ENCODE data around the gene SPINDOC.
"Not testable (repeated sequence)": the region's sequence is repeated elsewhere in the genome, so short reads cannot be mapped to it uniquely, and the experiment has no call there.

Gene SPINDOC

GRCh38 chr11:63791495-63792167 is 21.6 kb upstream of the SPINDOC start:
- DNase-seq = no peak

DNA sequence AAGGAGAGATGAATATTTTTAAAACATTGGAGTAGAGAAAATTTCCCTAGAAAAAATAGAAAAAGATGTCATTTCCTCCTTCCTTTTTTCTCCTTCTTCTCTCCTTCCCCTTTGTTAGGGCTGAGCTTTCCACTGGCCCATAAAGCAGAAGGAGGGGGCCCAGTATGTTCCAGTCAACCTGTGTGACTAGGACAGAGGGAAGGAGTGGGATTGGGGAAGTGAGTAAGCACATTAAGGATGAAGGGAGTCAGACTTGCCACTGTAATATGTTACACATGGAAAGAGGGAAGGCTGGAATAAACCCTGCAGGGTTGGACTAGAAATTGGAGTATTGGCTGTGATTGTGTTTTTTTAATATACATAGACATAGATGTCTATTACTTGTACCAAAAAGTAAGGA is 20.1 kb upstream of the SPINDOC start:
- no peak for DNase-seq

DNA sequence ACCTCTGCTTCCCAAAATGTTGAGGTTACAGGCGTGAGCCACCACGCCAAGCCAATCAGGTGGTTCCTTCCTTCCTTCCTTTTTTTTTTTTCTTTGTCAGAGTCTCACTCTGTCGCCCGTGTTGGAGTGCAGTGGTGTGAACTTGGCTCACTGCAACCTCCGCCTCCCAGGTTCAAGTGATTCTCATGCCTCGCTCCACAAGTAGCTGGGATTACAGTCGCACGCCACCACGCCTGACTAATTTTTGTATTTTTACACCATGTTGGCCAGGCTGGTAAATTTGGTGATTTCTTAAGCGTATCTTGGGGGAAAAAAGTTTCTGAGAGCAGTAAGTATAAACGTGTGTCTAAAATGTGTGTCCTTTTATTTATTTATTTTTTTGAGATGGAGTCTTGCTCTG is 18.2 kb upstream of the SPINDOC start:
- DNase-seq = no peak

GRCh38 chr11:63800921-63801320 is 12.3 kb upstream of the SPINDOC start:
- no peak for DNase-seq

DNA sequence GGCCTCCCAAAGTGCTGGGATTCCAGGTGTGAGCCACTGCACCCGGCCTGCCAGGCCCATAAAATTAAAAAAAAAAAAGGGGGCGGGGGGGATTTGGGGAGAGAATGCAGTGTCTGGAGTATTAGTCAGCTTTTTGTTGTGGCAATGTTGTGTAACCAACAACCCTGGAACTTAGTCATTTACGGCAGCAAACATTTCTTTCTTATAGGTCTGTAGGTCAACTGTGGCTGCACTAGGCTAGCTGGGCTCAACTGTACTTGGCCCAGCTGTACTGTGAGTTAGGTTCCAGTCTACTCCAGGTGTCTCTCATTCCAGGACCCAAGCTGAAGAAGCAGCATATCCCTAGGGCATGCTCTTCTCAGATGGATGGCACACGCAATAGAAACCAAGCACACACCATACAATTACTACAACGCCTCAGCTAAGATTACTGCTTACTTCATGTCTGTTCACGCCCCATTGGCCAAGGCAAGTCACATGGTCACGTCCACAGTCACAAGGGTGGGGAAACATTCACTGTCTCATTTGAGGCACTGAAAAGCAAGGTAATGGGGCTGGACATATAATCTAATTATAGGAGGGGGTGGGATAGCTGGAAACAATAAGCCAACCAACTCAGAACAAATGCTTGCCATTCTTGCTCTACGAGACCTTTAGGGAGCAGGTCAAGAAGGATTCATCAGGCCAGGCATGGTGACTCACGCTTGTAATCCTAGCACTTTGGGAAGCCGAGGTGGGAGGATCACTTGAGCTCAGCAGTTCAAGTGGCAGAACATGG is 10.4 kb upstream of the SPINDOC start:
- DNase-seq = no peak

- DNase-seq = no peak
Measured at GRCh38 chr11:63804259-63804658, 9.0 kb upstream of the SPINDOC start.

DNA sequence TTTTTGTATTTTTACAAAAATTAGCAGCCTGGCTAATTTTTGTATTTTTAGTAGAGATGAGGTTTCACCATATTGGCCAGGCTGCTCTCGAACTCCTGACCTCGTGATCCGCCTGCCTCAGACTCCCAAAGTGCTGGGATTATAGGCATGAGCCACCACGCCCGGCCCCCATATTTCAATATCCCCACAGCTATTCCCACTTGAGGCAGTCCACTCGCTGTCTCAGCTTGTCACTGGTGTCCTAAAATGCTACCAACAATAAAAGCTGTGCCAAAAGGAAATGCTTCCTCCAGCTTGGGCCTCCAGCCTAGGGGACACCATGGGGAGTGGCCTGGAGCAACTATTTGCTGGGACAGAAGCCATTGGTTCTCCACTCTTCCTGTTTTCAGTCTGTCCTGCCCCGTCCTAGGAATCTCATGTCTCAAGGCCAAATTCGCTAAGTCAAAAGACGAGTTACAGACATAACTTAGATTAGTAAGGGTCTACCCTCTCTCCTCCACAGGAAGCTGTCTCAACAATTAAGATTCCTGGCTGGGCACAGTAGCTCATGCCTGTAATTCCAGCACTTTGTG is 7.3 kb upstream of the SPINDOC start:
- no peak for DNase-seq

GRCh38 chr11:63810383-63810782 is 2.9 kb upstream of the SPINDOC start:
- not testable (repeated sequence) for DNase-seq

DNA sequence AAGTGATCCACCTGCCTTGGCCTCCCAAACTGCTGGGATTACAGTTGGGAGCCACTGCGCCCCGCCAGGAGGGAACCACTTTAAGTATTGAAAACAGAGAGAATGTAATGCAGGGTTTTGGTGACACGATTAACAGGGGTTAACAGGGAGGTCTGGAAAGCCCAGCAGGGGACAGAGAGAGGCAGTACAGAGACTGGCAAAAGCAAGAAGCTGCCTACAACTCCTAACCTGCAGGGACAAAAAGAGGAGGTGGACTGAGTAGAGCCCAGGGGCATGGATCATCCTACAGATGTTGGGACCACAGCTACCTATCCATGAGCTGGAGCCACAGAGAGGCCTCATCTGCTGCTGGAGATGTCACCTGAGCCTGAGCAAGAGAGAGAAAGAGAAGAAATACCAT is 1.7 kb upstream of the SPINDOC start:
- DNase-seq = no peak

DNA sequence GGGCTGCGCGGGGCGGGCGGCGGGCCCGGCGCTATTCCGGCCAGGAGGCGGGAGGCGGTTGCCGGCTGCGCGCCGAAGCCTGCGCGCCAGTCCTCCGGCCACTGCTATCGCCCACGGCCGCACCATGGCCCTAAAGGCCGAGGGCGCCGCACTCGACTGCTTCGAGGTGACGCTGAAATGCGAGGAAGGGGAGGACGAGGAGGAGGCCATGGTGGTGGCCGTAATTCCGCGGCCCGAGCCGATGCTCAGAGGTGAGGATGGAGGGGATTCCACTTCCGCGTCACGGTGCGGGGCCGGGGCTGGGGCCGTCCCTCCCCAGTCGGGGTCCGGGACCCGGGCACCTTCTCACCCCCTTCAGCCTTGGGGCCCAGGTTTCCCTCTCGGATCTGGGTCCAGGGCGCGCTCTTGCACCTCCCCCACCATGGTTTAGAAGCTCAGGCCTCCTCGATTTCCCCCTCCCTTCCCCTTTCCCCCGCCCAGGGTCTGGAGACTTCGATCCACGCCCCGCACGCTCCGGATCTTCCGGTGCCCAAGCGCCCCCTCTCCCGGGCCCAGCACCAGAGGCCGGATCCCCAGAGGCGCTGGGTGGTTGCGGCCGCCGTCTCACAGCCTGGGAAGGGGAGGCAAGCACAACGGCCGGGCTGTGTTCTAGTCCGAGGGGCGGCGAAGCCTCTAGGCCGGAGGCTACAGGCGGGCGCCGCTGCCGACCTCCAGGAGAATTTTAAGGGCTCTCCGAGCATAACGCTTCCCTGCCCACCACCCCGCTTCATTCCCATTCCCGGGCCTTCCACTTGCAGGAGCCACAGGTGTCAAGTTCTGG is 517 bp downstream of the SPINDOC start:
- DNase-seq = peak; percentile 70

DNA sequence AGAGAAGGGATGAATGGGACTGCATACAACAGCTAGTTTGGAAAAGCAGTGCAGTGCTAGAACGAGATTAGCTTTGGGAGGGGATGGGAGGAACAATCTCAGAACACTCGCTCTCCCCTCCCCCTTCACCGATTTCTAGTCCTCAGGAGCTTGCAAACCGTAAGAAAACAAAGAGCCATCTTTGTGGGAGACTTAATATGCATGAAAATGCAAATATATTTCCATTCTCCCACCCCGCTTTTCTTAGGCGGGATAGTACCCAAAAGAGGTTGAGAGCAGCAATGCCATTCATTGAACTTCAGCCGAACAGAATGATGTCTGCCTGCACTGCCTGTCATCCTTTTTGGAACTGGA is 1.1 kb downstream of the SPINDOC start:
- no peak for DNase-seq

DNA sequence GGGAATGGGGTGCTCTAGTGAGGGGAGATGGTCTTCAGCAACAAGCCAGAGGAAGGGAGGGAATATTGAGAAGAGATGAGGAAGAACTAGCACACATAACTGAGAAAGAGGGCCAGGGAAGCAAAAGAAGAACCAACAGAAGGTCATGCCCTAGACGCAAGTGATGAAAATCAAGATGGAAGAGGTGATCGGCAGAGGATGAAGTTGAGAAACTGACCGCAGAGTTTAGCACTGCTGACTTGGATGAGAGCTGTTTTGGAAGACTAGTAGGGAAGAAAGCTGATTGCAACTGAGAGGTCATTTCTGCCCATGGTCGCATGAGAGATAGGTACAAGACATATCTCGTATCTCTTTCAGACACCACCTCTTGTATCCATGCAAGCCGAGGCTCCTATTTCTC is 2.9 kb downstream of the SPINDOC start:
- DNase-seq = no peak

DNA sequence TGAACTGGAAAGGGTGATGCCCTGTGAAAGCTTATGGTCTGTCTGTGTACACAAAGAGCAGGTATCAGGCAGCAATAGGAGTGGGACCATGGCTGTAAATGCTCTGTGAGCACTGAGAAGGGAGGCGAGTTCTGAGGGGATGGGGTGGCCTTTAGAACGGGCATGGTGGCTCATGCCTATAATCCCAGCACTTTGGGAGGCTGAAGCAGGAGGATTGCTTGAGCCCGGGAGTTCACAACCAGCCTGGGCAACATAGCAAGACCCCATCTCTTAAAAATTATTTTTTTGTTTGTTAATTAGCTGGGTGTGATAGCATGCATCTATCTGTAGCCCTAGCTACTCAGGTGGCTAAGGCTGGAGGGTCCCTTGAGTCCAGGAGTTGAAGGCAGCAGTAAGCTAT is 3.5 kb downstream of the SPINDOC start:
- DNase-seq = no peak

GRCh38 chr11:63817758-63818498 is 4.7 kb downstream of the SPINDOC start:
- no peak for DNase-seq

- no peak for DNase-seq
Measured at GRCh38 chr11:63818609-63819008, 5.4 kb downstream of the SPINDOC start.

- DNase-seq = no peak
Measured at GRCh38 chr11:63821411-63821810, 8.2 kb downstream of the SPINDOC start.

GRCh38 chr11:63826471-63827190 is 13.4 kb downstream of the SPINDOC start:
- no peak for DNase-seq

DNA sequence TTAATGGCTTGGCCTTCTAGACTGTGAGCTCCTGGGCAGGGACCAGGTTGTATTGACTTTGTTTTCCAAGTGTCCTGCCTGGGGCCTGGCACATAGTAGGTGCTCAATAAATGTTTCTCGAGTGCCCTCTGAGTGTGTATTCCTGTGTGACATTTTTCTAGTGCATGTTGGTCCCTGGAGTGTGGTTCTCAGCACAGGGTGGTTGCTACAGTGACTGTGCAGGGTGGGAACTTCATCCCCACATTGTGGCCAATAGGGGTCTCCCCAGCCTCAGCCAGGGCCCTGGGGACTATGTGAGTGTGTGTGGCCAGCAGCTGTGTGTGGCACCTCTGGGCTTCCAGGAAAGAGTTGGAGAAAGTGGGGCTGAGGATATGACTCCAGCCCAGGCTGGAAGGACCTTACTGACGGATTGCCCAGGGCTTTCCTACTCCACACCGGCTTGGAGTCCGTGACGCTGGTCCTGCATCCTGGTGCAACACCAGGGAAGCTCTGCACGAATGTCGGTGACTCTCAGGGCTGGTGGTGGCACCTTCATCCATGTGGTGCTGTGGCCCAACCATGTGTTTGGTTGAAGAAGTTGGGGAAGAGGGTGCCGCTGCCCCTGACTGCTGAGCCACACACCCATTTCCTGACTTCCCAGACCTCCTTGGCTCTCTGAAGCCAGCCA is 16.7 kb downstream of the SPINDOC start:
- no peak for DNase-seq

GRCh38 chr11:63831326-63831725 is 18.1 kb downstream of the SPINDOC start:
- no peak for DNase-seq

DNA sequence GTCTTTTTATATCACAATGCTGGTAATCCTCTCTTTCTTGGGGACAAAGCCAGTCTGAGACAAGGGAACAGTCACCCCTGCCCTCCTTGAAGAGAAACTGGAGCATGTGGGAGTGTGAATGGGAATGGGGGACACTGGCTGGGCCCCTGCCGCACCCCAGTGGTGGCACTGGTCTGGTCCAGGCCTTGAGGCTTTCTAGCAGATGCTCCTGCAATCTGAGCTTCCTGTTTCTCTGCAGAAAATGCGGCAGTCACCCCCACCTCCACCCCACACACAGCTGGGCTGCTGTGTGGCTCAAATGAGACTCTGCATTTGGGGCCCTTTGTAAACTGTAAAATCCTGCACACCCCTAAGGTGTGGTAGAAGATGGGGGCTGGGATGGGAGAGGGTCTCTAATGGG is 19.1 kb downstream of the SPINDOC start:
- DNase-seq = no peak

GRCh38 chr11:63833048-63833447 is 19.8 kb downstream of the SPINDOC start:
- no peak for DNase-seq
